ENCODE data around the gene RAB40B.

RAB40B gene

GRCh38 chr17:82726427-82726826 is 27.9 kb upstream of the RAB40B start:
- CTCF ChIA-PET = interaction anchor here (0.7 kb wide), 1 partner anchor 29 kb away, joined by 3 read pairs; no protein-coding TSS in a partner anchor
- peaks cover 36 to 71% of the 10 kb centered on the region in 2 experiments for H3K36me3 ChIP-seq (ENCODE audit: control insufficient read depth in 2 of 2, insufficient read depth in 1 of 2, low read length in 2 of 2)
- no peak overlapping the region for H3K4me3 ChIP-seq (ENCODE audit: low read depth, low read length)
- H3K27ac ChIP-seq (ENCODE audit: extremely low read depth, low read depth, low read length) = no peak overlapping the region
- TF ChIP-seq ZNF302 (tag by site-specific recombination; IDR thresholded peaks at IDR 0.05; ENCODE audit: low read depth) (no peak), ZFP41 (tag by site-specific recombination; IDR thresholded peaks at IDR 0.05; ENCODE audit: borderline replicate concordance) (no peak), ZNF324 (tag by site-specific recombination; IDR thresholded peaks at IDR 0.05) (no peak), ZNF521 (tag by site-specific recombination; IDR thresholded peaks at IDR 0.05) (no peak), TSHZ1 (tag by site-specific recombination; IDR thresholded peaks at IDR 0.05; ENCODE audit: borderline replicate concordance) (no peak), ZNF202 (tag by site-specific recombination; IDR thresholded peaks at IDR 0.05; ENCODE audit: borderline replicate concordance) (no peak), ZNF555 (tag by site-specific recombination; conservative IDR thresholded peaks at IDR 0.05) (no peak), PRDM1 (tag by site-specific recombination; IDR thresholded peaks at IDR 0.05) (no peak), ZNF530 (tag by site-specific recombination; IDR thresholded peaks at IDR 0.05; ENCODE audit: low read depth) (no peak), ZNF843 (tag by site-specific recombination; IDR thresholded peaks at IDR 0.05) (no peak), ZBTB11 (tag by site-specific recombination; conservative IDR thresholded peaks at IDR 0.05; ENCODE audit: low read depth) (no peak)
- H3K4me1 ChIP-seq (ENCODE audit: control insufficient read depth, insufficient read depth, low read length) = no peaks in the 10 kb centered on the region
- POLR2A ChIA-PET = interaction anchor here (0.6 to 3.7 kb wide), 2 partner anchors 10 to 270 kb away, joined by 5 to 16 read pairs; partner anchors contain the start of gene FN3KRP
- H3K9me3 ChIP-seq (ENCODE audit: control insufficient read depth, insufficient read depth, low read depth, low read length) = no peaks in the 10 kb centered on the region

GRCh38 chr17:82723169-82723807 is 24.8 kb upstream of the RAB40B start:
- no peaks in the 10 kb centered on the region for H3K9me3 ChIP-seq (ENCODE audit: control insufficient read depth, insufficient read depth, low read depth, low read length)
- no peak overlapping the region for H3K27ac ChIP-seq (ENCODE audit: extremely low read depth, low read depth, low read length)
- ChIA-PET POLR2A (no interaction called here), CTCF (interaction anchor here (1.4 kb wide), 1 partner anchor 10 kb away, joined by 6 read pairs; no protein-coding TSS in a partner anchor)
- H3K4me1 ChIP-seq (ENCODE audit: control insufficient read depth, insufficient read depth, low read length) = no peaks in the 10 kb centered on the region
- no peak for TF ChIP-seq ZNF548 (tag by site-specific recombination; IDR thresholded peaks at IDR 0.05)
- TF ChIP-seq ZFP3 (tag by site-specific recombination; IDR thresholded peaks at IDR 0.05; ENCODE audit: low read depth) = no peak
- TF ChIP-seq GLI2 (tag by site-specific recombination; IDR thresholded peaks at IDR 0.05; ENCODE audit: borderline replicate concordance, low read depth) = no peak
- no peak for TF ChIP-seq PRDM10 (tag by site-specific recombination; IDR thresholded peaks at IDR 0.05)
- peak; percentile 91 for TF ChIP-seq ZSCAN4 (tag by site-specific recombination; IDR thresholded peaks at IDR 0.05)
- no peak overlapping the region for H3K4me3 ChIP-seq (ENCODE audit: low read depth, low read length)
- peaks cover 55 to 76% of the 10 kb centered on the region in 2 experiments for H3K36me3 ChIP-seq (ENCODE audit: control insufficient read depth in 2 of 2, insufficient read depth in 1 of 2, low read length in 2 of 2)
